HEK293 (cell line): Measurements from ENCODE around the gene SPIN4.

Source experiments
- CTCF ChIA-PET: fragments of 350-600 bp; formaldehyde crosslinking; extraction: SDS; loops from one replicate; lab custom pipeline; 2021; ENCODE audit warnings: antibody characterized with exemption; lab: Yijun Ruan, JAX
- POLR2A ChIA-PET: fragments of 300-600 bp; formaldehyde crosslinking; extraction: SDS; loops from one replicate; lab custom pipeline; 2020; ENCODE audit warnings: antibody characterized with exemption, inconsistent platforms; lab: Yijun Ruan, JAX
- H3K27ac ChIP-seq: fragments of 200-500 bp; sonication (Bioruptor generic); 2 replicates; pipeline ENCODE4 v1.5.1; 2014; ENCODE audit warnings: low read depth, low read length, control low read depth, inconsistent platforms; ENCODE audit errors: extremely low read depth
- H3K36me3 ChIP-seq, 2 experiments: fragments of 200-500 bp in 1 of 2; sonication (Bioruptor generic) in 1 of 2; 1 replicate in 1 of 2; 2 replicates in 1 of 2; pipeline ENCODE4 v1.5.1; 2014 to 2017; ENCODE audit warnings: inconsistent platforms in 2 of 2, low read length in 2 of 2; ENCODE audit not compliant: control insufficient read depth in 2 of 2, insufficient read depth in 1 of 2
- H3K4me1 ChIP-seq: fragments of 200-500 bp; sonication (Bioruptor generic); 2 replicates; pipeline ENCODE4 v1.5.1; 2014; ENCODE audit warnings: mild to moderate bottlenecking, low read length, inconsistent platforms; ENCODE audit not compliant: control insufficient read depth, insufficient read depth
- H3K4me3 ChIP-seq: 2 replicates; pipeline ENCODE4 v1.5.1; 2011; ENCODE audit warnings: low read depth, mild to moderate bottlenecking, control low read depth, low read length, moderate library complexity
- H3K9me3 ChIP-seq: fragments of 200-500 bp; sonication (Bioruptor generic); 2 replicates; pipeline ENCODE4 v1.5.1; 2014; ENCODE audit warnings: low read depth, low read length, inconsistent platforms; ENCODE audit not compliant: control insufficient read depth, insufficient read depth
- EGR2 ChIP-seq: fragments of 450-650 bp; formaldehyde crosslinking; IDR thresholded peaks from 2 replicates; pipeline ENCODE4 v1.5.1; 2016; ENCODE audit warnings: low read depth, missing biosample characterization, missing genetic modification characterization
- FEZF1 ChIP-seq: fragments of 450-650 bp; formaldehyde crosslinking; IDR thresholded peaks from 2 replicates; pipeline ENCODE4 v1.5.1; 2016; ENCODE audit warnings: missing biosample characterization, missing genetic modification characterization
- HOXC10 ChIP-seq: sonication (generic); formaldehyde crosslinking; IDR thresholded peaks from 2 replicates; pipeline ENCODE4 v1.8.1; 2023; ENCODE audit warnings: mild to moderate bottlenecking, missing genetic modification reagents
- HOXD13 ChIP-seq: sonication (generic); formaldehyde crosslinking; IDR thresholded peaks from 2 replicates; pipeline ENCODE4 v1.8.0; 2022; ENCODE audit warnings: missing genetic modification reagents, borderline replicate concordance
- OVOL3 ChIP-seq: fragments of 450-650 bp; formaldehyde crosslinking; IDR thresholded peaks from 2 replicates; pipeline ENCODE4 v1.5.1; 2016; ENCODE audit warnings: missing biosample characterization, missing genetic modification characterization
- PRDM1 ChIP-seq: fragments of 450-650 bp; formaldehyde crosslinking; IDR thresholded peaks from 2 replicates; pipeline ENCODE4; 2016; ENCODE audit warnings: missing biosample characterization, missing genetic modification characterization
- SCRT1 ChIP-seq: fragments of 450-650 bp; formaldehyde crosslinking; IDR thresholded peaks from 2 replicates; pipeline ENCODE4 v1.5.1; 2016; ENCODE audit warnings: missing biosample characterization, missing genetic modification characterization, borderline replicate concordance
- SCRT2 ChIP-seq: fragments of 450-650 bp; formaldehyde crosslinking; IDR thresholded peaks from 2 replicates; pipeline ENCODE4 v1.5.1; 2016; ENCODE audit warnings: missing biosample characterization, missing genetic modification characterization
- WT1 ChIP-seq: fragments of 450-650 bp; formaldehyde crosslinking; IDR thresholded peaks from 2 replicates; pipeline ENCODE4 v1.5.1; 2016; ENCODE audit warnings: missing biosample characterization, missing genetic modification characterization
- YY2 ChIP-seq: fragments of 450-650 bp; formaldehyde crosslinking; IDR thresholded peaks from 2 replicates; pipeline ENCODE4 v1.5.1; 2016; ENCODE audit warnings: missing biosample characterization, missing genetic modification characterization
- ZBTB17 ChIP-seq: fragments of 450-650 bp; formaldehyde crosslinking; IDR thresholded peaks from 2 replicates; pipeline ENCODE4 v1.5.1; 2016; ENCODE audit warnings: missing biosample characterization, missing genetic modification characterization
- ZFP37 ChIP-seq: fragments of 450-650 bp; formaldehyde crosslinking; IDR thresholded peaks from 2 replicates; pipeline ENCODE4 v1.5.1; 2016; ENCODE audit warnings: missing biosample characterization, missing genetic modification characterization
- ZFP69B ChIP-seq: fragments of 450-650 bp; formaldehyde crosslinking; IDR thresholded peaks from 2 replicates; pipeline ENCODE4 v1.5.1; 2016; ENCODE audit warnings: missing biosample characterization, missing genetic modification characterization
- ZNF112 ChIP-seq: fragments of 450-650 bp; formaldehyde crosslinking; IDR thresholded peaks from 2 replicates; pipeline ENCODE4 v1.5.0; 2017; ENCODE audit warnings: missing biosample characterization, missing genetic modification characterization
- ZNF146 ChIP-seq: fragments of 450-650 bp; formaldehyde crosslinking; IDR thresholded peaks from 2 replicates; pipeline ENCODE4 v1.5.1; 2016; ENCODE audit warnings: missing biosample characterization, missing genetic modification characterization
- ZNF184 ChIP-seq: fragments of 450-650 bp; IDR thresholded peaks from 2 replicates; pipeline ENCODE4 v1.5.1; 2018; ENCODE audit warnings: missing biosample characterization, mild to moderate bottlenecking, missing genetic modification characterization
- ZNF366 ChIP-seq: fragments of 450-650 bp; formaldehyde crosslinking; conservative IDR thresholded peaks from 2 replicates; pipeline ENCODE4 v1.5.1; 2016; ENCODE audit warnings: missing biosample characterization, missing genetic modification characterization
- ZNF518A ChIP-seq: fragments of 450-650 bp; formaldehyde crosslinking; conservative IDR thresholded peaks from 2 replicates; pipeline ENCODE4 v1.5.1; 2016; ENCODE audit warnings: low read depth, missing biosample characterization, missing genetic modification characterization
- ZNF530 ChIP-seq: fragments of 450-650 bp; formaldehyde crosslinking; IDR thresholded peaks from 2 replicates; pipeline ENCODE4 v1.5.1; 2016; ENCODE audit warnings: low read depth, missing biosample characterization, missing genetic modification characterization
- ZNF585B ChIP-seq: fragments of 450-650 bp; formaldehyde crosslinking; IDR thresholded peaks from 2 replicates; pipeline ENCODE4 v1.5.1; 2016; ENCODE audit warnings: missing biosample characterization, missing genetic modification characterization
- ZNF596 ChIP-seq: fragments of 450-650 bp; IDR thresholded peaks from 2 replicates; pipeline ENCODE4 v1.5.0; 2018; ENCODE audit warnings: missing biosample characterization, mild to moderate bottlenecking, missing genetic modification characterization, moderate library complexity
- ZNF626 ChIP-seq: fragments of 450-650 bp; sonication (Bioruptor Pico); formaldehyde crosslinking; IDR thresholded peaks from 2 replicates; pipeline ENCODE4 v1.5.1; 2018; ENCODE audit warnings: missing biosample characterization, missing genetic modification characterization, inconsistent platforms
- ZNF76 ChIP-seq: fragments of 450-650 bp; formaldehyde crosslinking; IDR thresholded peaks from 2 replicates; pipeline ENCODE4; 2016; ENCODE audit warnings: low read depth, missing biosample characterization, missing genetic modification characterization, borderline replicate concordance
- TF ChIP-seq, protein P1 (sequence below): fragments of 450-650 bp; formaldehyde crosslinking; IDR thresholded peaks from 2 replicates; pipeline ENCODE4 v1.5.1; 2017; ENCODE audit warnings: missing biosample characterization, missing genetic modification characterization
- TF ChIP-seq, protein P2 (sequence below): fragments of 450-650 bp; formaldehyde crosslinking; IDR thresholded peaks from 2 replicates; pipeline ENCODE4 v1.5.1; 2017; ENCODE audit warnings: missing biosample characterization, missing genetic modification characterization
- TF ChIP-seq, protein P3 (sequence below): fragments of 450-650 bp; formaldehyde crosslinking; IDR thresholded peaks from 2 replicates; pipeline ENCODE4 v1.5.1; 2016; ENCODE audit warnings: missing biosample characterization, missing genetic modification characterization

SPIN4 gene

DNA sequence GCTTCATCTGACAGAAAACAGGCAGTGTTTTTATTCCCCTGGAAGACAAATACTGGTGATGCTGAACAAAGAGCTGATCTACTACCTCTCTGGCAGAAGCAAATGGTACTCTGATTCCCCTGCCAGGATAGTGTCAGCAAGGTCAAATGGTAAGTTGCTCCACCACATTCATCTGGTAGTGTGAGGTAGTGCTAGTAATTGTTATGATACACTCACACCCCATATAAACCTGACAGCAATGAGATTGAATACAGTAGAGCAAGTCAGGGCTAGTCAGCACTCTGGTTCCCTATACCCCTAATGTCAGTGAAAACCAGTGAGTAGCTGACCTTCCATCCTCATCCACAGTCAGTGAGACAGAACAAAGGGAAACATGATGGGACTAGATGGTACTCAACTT is 3.4 kb upstream of the SPIN4 start (continued):
- TF ChIP-seq, protein P1, sequence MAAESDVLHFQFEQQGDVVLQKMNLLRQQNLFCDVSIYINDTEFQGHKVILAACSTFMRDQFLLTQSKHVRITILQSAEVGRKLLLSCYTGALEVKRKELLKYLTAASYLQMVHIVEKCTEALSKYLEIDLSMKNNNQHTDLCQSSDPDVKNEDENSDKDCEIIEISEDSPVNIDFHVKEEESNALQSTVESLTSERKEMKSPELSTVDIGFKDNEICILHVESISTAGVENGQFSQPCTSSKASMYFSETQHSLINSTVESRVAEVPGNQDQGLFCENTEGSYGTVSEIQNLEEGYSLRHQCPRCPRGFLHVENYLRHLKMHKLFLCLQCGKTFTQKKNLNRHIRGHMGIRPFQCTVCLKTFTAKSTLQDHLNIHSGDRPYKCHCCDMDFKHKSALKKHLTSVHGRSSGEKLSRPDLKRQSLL (tag by site-specific recombination), result no peak

DNA sequence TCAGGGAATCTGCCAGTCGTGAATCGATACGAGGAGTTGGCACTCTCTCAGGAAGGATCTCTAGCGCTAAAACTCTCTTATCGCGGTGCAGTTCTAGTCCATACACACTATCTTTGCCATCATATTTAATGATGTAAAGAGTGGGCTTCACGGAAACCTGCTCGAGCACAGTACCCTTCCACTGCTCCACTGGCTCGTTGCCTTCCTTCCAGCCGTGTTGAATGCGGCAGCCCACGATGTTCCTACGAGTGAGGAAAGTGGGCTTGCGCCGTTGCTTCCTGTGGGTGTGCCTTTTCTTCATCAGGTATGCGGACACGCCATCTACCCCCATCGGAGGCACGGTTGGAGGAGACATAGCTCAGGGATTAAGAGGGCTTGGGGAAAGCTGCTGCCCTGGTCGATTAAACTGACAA is 661 bp downstream of the SPIN4 start:
- ChIA-PET POLR2A (no interaction called here), CTCF (no interaction called here)
- H3K9me3 ChIP-seq, result no peaks in the 10 kb centered on the region; the same call in 1 of the 2 replicates
- H3K27ac ChIP-seq, result 0 out of 2 replicates have a peak overlapping the region, but pooled peaks have one; percentile 57
- H3K4me3 ChIP-seq, result peak overlapping the region; percentile 56
- peak; percentile 72 for TF ChIP-seq ZBTB17 (tag by site-specific recombination)
- no peak for TF ChIP-seq ZFP69B (tag by site-specific recombination)
- H3K4me1 ChIP-seq, result no peaks in the 10 kb centered on the region
- peaks cover 0 to 3% of the 10 kb centered on the region in 2 experiments; a peak in 1 of 3 replicates for H3K36me3 ChIP-seq

GRCh38 chrX:63349307-63349706 is 1.8 kb downstream of the SPIN4 start:
- peaks cover 0 to 3% of the 10 kb centered on the region in 2 experiments; a peak in 1 of 3 replicates for H3K36me3 ChIP-seq
- POLR2A ChIA-PET, result no interaction called here
- H3K4me3 ChIP-seq, result peak overlapping the region; percentile 1
- H3K9me3 ChIP-seq, result no peaks in the 10 kb centered on the region; the same call in 1 of the 2 replicates
- no peak overlapping the region for H3K27ac ChIP-seq
- H3K4me1 ChIP-seq, result no peaks in the 10 kb centered on the region
- CTCF ChIA-PET, result no interaction called here
- TF ChIP-seq SCRT1 (tag by site-specific recombination) (peak; percentile 59; the same call in 1 of the 2 replicates), EGR2 (tag by site-specific recombination) (no peak), ZNF585B (tag by site-specific recombination) (no peak), ZNF184 (tag by site-specific recombination) (no peak), ZNF366 (tag by site-specific recombination) (no peak), HOXD13 (CRISPR knock-in tag) (no peak), ZNF530 (tag by site-specific recombination) (no peak), ZFP37 (tag by site-specific recombination) (no peak), ZNF146 (tag by site-specific recombination) (no peak), PRDM1 (peak; percentile 88), ZNF596 (peak; percentile 69; the same call in 1 of the 2 replicates), WT1 (no peak), HOXC10 (no peak), SCRT2 (tag by site-specific recombination) (peak; percentile 88), YY2 (tag by site-specific recombination) (no peak), ZNF76 (no peak), FEZF1 (tag by site-specific recombination) (peak; percentile 28; the same call in 1 of the 2 replicates), ZNF112 (no peak), ZNF626 (no peak), ZNF518A (tag by site-specific recombination) (no peak), OVOL3 (tag by site-specific recombination) (no peak)
- TF ChIP-seq, protein P2, sequence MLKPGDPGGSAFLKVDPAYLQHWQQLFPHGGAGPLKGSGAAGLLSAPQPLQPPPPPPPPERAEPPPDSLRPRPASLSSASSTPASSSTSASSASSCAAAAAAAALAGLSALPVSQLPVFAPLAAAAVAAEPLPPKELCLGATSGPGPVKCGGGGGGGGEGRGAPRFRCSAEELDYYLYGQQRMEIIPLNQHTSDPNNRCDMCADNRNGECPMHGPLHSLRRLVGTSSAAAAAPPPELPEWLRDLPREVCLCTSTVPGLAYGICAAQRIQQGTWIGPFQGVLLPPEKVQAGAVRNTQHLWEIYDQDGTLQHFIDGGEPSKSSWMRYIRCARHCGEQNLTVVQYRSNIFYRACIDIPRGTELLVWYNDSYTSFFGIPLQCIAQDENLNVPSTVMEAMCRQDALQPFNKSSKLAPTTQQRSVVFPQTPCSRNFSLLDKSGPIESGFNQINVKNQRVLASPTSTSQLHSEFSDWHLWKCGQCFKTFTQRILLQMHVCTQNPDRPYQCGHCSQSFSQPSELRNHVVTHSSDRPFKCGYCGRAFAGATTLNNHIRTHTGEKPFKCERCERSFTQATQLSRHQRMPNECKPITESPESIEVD (tag by site-specific recombination), result no peak
- TF ChIP-seq, protein P3, sequence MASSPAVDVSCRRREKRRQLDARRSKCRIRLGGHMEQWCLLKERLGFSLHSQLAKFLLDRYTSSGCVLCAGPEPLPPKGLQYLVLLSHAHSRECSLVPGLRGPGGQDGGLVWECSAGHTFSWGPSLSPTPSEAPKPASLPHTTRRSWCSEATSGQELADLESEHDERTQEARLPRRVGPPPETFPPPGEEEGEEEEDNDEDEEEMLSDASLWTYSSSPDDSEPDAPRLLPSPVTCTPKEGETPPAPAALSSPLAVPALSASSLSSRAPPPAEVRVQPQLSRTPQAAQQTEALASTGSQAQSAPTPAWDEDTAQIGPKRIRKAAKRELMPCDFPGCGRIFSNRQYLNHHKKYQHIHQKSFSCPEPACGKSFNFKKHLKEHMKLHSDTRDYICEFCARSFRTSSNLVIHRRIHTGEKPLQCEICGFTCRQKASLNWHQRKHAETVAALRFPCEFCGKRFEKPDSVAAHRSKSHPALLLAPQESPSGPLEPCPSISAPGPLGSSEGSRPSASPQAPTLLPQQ (tag by site-specific recombination), result no peak
